ENCODE data around the gene SENP8.

SENP8 gene

DNA sequence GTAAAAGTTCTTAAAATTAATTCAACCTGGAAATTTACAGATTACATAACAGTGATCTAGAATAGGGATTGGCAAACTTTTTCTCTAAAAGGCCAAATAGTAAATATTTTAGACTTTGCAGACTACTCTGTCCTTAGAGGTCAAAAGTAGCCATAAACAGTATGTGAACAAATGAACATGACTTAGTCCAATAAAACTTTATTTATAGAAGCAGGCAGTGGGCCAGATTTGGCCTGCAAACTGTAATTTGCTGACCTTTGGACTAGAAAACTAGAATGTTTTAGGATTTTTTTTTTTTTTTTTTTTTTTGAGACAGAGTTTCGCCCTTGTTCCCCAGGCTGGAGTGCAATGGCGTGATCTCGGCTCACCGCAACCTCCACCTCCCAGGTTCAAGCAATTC, 12.1 kb downstream of the SENP8 start:
- no peak overlapping the region for H3K4me3 ChIP-seq (ENCODE audit: low read length)
- TF ChIP-seq CTCF (conservative IDR thresholded peaks at IDR 0.05; ENCODE audit: low read depth, low read length): no peak
- no peak for DNase-seq (ENCODE audit: low read depth)

GRCh38 chr15:72131922-72132321, 13.7 kb downstream of the SENP8 start:
- no peak for DNase-seq (ENCODE audit: low read depth)
- TF ChIP-seq CTCF (conservative IDR thresholded peaks at IDR 0.05; ENCODE audit: low read depth, low read length): no peak

DNA sequence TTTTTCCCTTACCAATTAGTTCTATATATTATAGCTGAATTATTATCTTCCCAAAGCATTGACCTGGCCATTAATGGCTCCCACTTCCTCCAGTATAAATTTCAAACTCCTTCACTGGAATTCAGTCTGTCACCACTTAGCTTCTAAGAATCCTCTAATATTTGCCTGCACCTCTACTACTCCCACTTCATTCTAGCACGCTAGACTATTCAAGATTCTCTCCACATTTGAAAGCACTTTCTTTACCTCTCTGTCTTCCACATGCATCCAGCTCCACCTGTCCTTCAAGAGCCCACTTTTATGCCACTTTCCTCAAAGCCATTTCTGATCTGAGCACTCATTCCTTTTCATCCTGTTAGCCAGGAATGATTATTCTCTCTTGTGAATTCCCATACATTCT, 15.0 kb downstream of the SENP8 start:
- no peak for TF ChIP-seq CTCF (conservative IDR thresholded peaks at IDR 0.05; ENCODE audit: low read depth, low read length)
- H3K4me3 ChIP-seq (ENCODE audit: low read length): no peak overlapping the region
- DNase-seq (ENCODE audit: low read depth): no peak

More at GRCh38 chr15:72131922-72132321, 13.7 kb downstream of the SENP8 start:
- H3K4me3 ChIP-seq (ENCODE audit: low read length): no peak overlapping the region

DNA sequence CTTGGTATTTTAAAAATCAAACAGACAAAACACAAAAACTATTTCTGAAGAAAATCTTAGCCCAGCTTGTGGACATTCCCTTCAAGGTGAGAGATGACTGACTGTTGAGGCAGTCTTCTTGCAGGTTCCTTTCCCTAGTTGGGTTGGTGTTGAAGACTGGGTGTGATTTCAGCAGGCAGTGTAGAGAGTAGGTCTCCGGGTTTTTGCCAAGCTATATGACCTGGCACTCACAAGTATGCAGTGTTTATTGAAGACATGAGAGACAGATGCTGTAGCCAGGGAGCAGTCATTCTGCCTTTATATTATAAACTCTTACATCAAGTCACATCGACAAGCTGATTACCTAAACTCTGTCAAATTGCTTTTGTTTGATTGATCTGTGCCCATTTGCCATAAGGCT, 17.5 kb downstream of the SENP8 start:
- no peak overlapping the region for H3K4me3 ChIP-seq (ENCODE audit: low read length)
- TF ChIP-seq CTCF (conservative IDR thresholded peaks at IDR 0.05; ENCODE audit: low read depth, low read length): no peak
- no peak for DNase-seq (ENCODE audit: low read depth)

DNA sequence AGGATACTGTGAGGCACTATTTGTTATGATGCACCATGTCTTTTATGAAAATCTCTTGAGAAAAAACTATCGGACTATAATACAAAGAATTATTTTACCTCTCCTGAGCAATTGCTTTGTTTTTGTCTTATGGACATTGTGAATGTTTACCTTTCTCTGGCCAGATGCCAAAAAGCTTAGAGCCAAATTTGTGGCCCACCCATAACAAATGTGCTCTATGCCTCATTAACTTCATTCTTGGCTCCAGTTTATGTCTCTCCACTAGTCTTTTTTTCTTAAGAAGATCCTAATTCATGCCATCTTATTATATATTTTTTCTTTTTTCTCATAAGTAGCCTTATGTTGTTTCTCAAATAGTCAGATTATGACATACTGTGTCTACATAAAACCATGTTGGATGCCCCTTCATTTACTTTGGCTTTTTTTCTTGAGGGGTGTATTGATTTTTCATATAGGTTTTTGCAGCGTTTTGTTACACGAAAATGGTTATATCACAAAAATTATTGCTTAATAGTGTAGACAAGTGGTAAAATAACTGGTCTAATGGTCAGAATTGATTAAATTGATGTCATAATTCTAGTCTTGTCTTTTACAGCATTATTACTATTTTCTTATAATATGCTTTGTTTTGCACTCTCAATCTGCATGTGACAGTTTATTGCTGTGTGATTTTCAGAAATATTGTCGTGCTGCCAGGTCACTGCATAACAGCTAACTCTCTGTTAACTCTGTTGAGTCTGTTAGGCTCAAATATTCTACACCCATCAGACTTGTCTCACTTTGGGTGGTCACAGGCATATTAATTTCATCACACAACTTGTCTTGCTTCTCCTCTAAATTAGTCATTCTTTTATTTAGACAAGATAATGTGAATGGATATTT, 18.2 kb downstream of the SENP8 start:
- no peak for TF ChIP-seq CTCF (conservative IDR thresholded peaks at IDR 0.05; ENCODE audit: low read depth, low read length)
- DNase-seq (ENCODE audit: low read depth): no peak
- H3K4me3 ChIP-seq (ENCODE audit: low read length): no peak overlapping the region

DNA sequence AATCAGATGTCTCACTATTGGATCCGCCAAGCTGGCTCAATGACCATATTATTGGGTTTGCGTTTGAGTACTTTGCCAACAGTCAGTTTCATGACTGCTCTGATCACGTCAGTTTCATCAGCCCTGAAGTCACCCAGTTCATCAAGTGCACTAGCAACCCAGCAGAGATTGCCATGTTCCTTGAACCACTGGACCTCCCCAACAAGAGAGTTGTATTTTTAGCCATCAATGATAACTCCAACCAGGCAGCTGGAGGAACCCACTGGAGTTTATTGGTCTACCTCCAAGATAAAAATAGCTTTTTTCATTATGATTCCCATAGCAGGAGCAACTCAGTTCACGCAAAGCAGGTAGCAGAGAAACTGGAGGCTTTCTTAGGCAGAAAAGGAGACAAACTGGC, 21.5 kb downstream of the SENP8 start:
- no peak for DNase-seq (ENCODE audit: low read depth)
- H3K4me3 ChIP-seq (ENCODE audit: low read length): no peak overlapping the region
- TF ChIP-seq CTCF (conservative IDR thresholded peaks at IDR 0.05; ENCODE audit: low read depth, low read length): no peak

- no peak overlapping the region for H3K4me3 ChIP-seq (ENCODE audit: low read length)
- no peak for DNase-seq (ENCODE audit: low read depth)
- no peak for TF ChIP-seq CTCF (conservative IDR thresholded peaks at IDR 0.05; ENCODE audit: low read depth, low read length)
Observed at GRCh38 chr15:72140088-72140487, 21.9 kb downstream of the SENP8 start.

All from retinal pigment epithelial cell (primary cell).